ENCODE results near the gene PRR5.

PRR5 gene

GRCh38 chr22:44684506-44685383 is 17.3 kb upstream of the PRR5 start:
- no peak overlapping the region for H3K4me3 ChIP-seq (ENCODE audit: low read depth, low read length)
- peak; percentile 100 for TF ChIP-seq CTCF (IDR thresholded peaks at IDR 0.05; ENCODE audit: low read depth, low read length, missing control alignments)
- DNase-seq (ENCODE audit: low read depth) = peak; percentile 60
- in situ Hi-C loops (cut with HindIII; ENCODE audit: low sequenced_read_pairs) = no loop called here

- DNase-seq (ENCODE audit: low read depth) = no peak
- H3K4me3 ChIP-seq (ENCODE audit: low read depth, low read length) = no peak overlapping the region
- no peak for TF ChIP-seq CTCF (IDR thresholded peaks at IDR 0.05; ENCODE audit: low read depth, low read length, missing control alignments)
- in situ Hi-C loops (cut with HindIII; ENCODE audit: low sequenced_read_pairs) = no loop called here
Observed at GRCh38 chr22:44685384-44686056, 16.5 kb upstream of the PRR5 start.

DNA sequence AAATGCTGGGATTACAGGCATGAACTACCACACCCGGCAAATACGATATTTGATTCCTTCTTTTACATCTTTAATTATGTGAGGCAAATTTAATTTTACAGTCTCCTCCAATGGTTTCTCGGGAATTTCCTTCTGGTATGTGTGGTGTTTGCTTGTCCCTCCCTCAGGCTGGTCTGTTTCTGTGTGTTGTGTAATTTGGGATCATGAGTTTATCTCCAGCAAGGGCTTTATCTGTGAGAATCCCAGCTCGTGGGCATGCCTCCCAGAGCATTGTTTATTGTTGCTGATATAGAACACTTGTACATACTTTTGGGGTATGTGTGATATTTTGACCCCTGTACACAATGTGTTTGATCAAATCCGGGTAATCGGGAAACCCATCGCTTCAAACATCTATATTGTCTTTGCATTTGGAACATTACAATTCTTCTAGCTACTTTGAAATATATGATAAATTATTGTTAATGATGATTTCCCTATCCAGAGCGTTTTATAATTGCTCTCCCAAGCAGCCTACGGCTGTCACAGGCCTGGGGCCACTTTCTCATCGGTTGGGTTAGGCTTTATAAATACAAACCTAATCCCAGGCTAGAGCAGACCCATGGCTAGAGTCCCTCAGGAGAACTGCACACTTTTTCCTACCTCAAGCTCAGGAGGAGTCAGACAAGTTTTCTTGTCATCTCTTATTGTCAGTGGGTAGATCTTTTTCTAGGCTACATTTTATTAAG is 15.0 kb upstream of the PRR5 start:
- no peak for TF ChIP-seq CTCF (IDR thresholded peaks at IDR 0.05; ENCODE audit: low read depth, low read length, missing control alignments)
- DNase-seq (ENCODE audit: low read depth) = no peak
- in situ Hi-C loops (cut with HindIII; ENCODE audit: low sequenced_read_pairs) = no loop called here
- H3K4me3 ChIP-seq (ENCODE audit: low read depth, low read length) = no peak overlapping the region

- no peak for DNase-seq (ENCODE audit: low read depth)
- TF ChIP-seq CTCF (IDR thresholded peaks at IDR 0.05; ENCODE audit: low read depth, low read length, missing control alignments) = no peak
- in situ Hi-C loops (cut with HindIII; ENCODE audit: low sequenced_read_pairs) = no loop called here
- no peak overlapping the region for H3K4me3 ChIP-seq (ENCODE audit: low read depth, low read length)
Observed at GRCh38 chr22:44689173-44689572, 12.8 kb upstream of the PRR5 start.

DNA sequence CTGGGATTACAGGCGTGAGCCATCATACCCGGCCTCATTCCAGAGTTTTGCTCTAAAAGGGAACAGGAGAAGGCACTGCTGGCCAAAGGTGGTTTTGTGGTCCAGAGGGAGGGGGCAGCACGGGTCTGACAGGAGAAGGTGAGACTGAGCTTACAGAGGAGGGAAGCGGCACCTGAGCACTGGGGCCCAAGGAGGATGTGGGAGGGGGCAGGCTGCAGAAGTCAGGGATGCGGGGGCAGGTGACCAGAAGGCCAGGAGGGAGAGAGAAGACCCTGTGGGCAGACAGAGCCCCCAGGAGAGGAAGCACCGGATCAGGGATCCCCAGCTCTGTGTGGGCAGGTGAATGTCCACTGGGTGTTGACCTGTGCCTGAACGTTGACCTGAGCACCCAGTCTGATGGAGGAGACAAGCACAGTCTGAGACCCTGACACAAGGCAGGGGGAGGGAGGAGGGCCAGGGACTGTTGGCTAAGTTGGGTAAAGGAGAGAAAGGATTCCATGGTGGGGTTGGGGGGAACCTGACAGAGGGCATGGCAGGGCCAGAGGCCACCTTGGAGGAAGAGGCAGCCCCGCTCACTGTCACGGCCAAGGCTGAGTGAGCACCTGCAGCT is 12.0 kb upstream of the PRR5 start:
- in situ Hi-C loops (cut with HindIII; ENCODE audit: low sequenced_read_pairs) = no loop called here
- TF ChIP-seq CTCF (IDR thresholded peaks at IDR 0.05; ENCODE audit: low read depth, low read length, missing control alignments) = no peak
- no peak for DNase-seq (ENCODE audit: low read depth)
- H3K4me3 ChIP-seq (ENCODE audit: low read depth, low read length) = no peak overlapping the region

Data from astrocyte of the cerebellum (primary cell).